Prostate gland (tissue), 2 donors: ENCODE data around the gene MESP2.

Experiments used
- POLR2AphosphoS5 ChIP-seq: sonication (generic); formaldehyde crosslinking; IDR thresholded peaks from one replicate; pipeline ENCODE4 v1.6.1; 2017; ENCODE audit warnings: antibody characterized with exemption
- TF ChIP-seq, protein P1 (sequence below), 4 experiments: fragments of 200-600 bp in 2 of 4; fragments of 450-650 bp in 2 of 4; sonication (generic) in 2 of 4; IDR thresholded peaks; 1 replicate in 3 of 4; 2 replicates in 1 of 4; pipeline ENCODE4 v1.5.1; 2016 to 2019; ENCODE audit warnings: antibody characterized with exemption in 4 of 4, mild to moderate bottlenecking in 2 of 4, moderate library complexity in 2 of 4

- TF ChIP-seq, protein P1, sequence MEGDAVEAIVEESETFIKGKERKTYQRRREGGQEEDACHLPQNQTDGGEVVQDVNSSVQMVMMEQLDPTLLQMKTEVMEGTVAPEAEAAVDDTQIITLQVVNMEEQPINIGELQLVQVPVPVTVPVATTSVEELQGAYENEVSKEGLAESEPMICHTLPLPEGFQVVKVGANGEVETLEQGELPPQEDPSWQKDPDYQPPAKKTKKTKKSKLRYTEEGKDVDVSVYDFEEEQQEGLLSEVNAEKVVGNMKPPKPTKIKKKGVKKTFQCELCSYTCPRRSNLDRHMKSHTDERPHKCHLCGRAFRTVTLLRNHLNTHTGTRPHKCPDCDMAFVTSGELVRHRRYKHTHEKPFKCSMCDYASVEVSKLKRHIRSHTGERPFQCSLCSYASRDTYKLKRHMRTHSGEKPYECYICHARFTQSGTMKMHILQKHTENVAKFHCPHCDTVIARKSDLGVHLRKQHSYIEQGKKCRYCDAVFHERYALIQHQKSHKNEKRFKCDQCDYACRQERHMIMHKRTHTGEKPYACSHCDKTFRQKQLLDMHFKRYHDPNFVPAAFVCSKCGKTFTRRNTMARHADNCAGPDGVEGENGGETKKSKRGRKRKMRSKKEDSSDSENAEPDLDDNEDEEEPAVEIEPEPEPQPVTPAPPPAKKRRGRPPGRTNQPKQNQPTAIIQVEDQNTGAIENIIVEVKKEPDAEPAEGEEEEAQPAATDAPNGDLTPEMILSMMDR (IDR thresholded peaks at IDR 0.05) = no peak
- no peak for TF ChIP-seq POLR2AphosphoS5
Measured at GRCh38 chr15:89799918-89800498, 23.9 kb downstream of the MESP2 start.
